ENCODE results near the gene TIMELESS. TPM values are rescaled to one million over a fixed set of nuclear protein-coding genes. Genes with fewer than 3 reads are reported as not detected.
A peak's percentile ranks its signal among the peaks of the same experiment; 100 is the strongest.

The TIMELESS gene
- total RNA-seq, 1 donor from 2014 or later: 17.9 TPM

DNA sequence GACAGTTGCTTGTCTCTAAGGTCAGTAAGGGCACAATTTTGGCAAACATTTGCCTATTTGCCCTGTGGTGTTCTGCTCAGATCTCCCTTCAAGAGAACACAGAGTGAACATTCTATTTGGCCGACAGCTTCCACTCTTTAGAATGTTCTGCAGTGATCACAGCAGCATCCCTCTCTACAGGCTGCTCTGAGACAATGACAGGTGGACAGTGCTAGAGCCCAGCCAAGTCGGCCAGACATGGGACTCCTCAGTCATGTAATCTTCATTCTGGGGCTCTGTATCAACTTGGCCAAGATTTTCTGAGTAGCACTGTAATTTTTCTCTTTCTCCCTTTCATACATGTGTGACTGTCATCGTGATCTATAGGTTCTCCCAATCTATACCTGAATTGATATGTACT, 34.8 kb downstream of the TIMELESS start:
- DNase-seq: no peak
- no peak overlapping the region for H3K4me3 Mint-ChIP-seq (ENCODE audit: unreplicated experiment)
- TF ChIP-seq, protein P1, sequence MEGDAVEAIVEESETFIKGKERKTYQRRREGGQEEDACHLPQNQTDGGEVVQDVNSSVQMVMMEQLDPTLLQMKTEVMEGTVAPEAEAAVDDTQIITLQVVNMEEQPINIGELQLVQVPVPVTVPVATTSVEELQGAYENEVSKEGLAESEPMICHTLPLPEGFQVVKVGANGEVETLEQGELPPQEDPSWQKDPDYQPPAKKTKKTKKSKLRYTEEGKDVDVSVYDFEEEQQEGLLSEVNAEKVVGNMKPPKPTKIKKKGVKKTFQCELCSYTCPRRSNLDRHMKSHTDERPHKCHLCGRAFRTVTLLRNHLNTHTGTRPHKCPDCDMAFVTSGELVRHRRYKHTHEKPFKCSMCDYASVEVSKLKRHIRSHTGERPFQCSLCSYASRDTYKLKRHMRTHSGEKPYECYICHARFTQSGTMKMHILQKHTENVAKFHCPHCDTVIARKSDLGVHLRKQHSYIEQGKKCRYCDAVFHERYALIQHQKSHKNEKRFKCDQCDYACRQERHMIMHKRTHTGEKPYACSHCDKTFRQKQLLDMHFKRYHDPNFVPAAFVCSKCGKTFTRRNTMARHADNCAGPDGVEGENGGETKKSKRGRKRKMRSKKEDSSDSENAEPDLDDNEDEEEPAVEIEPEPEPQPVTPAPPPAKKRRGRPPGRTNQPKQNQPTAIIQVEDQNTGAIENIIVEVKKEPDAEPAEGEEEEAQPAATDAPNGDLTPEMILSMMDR (IDR thresholded peaks at IDR 0.05; ENCODE audit: partially characterized antibody, unreplicated experiment): no peak
- H3K9me3 Mint-ChIP-seq (ENCODE audit: unreplicated experiment): no peaks in the 10 kb centered on the region
- no peak overlapping the region for H3K27ac Mint-ChIP-seq (ENCODE audit: unreplicated experiment)
- no peaks in the 10 kb centered on the region for H3K27me3 Mint-ChIP-seq (ENCODE audit: unreplicated experiment)
- peaks cover 4% of the 10 kb centered on the region for H3K36me3 Mint-ChIP-seq (ENCODE audit: unreplicated experiment)
- no peaks in the 10 kb centered on the region for H3K4me1 Mint-ChIP-seq (ENCODE audit: low read depth, unreplicated experiment)

DNA sequence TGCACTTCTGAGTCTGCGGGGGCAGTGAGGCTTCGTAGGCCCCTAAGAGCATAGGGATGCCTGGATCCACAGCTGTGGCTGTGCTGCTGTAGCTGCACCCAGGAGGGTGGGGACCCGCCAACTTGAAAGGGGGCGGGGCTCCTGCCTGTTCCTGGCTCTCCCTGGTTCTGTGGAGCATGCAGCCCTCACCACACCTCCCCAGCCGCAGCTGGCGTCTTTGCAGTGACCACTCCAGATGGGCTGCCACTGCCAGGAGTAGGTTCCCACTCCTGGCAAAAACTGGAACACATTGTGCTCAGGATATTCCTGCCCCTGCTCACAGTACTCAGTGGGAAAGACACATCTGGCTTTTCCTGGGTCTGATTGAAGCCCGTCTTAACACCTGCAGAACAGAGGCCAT, 35.8 kb downstream of the TIMELESS start:
- Mint-ChIP-seq H3K4me3 (ENCODE audit: unreplicated experiment) (no peak overlapping the region), H3K9me3 (ENCODE audit: unreplicated experiment) (no peaks in the 10 kb centered on the region), H3K27ac (ENCODE audit: unreplicated experiment) (no peak overlapping the region), H3K27me3 (ENCODE audit: unreplicated experiment) (no peaks in the 10 kb centered on the region), H3K4me1 (ENCODE audit: low read depth, unreplicated experiment) (no peaks in the 10 kb centered on the region), H3K36me3 (ENCODE audit: unreplicated experiment) (peaks cover 4% of the 10 kb centered on the region)
- TF ChIP-seq, protein P1 (IDR thresholded peaks at IDR 0.05; ENCODE audit: partially characterized antibody, unreplicated experiment): no peak
- DNase-seq: peak; percentile 30

DNA sequence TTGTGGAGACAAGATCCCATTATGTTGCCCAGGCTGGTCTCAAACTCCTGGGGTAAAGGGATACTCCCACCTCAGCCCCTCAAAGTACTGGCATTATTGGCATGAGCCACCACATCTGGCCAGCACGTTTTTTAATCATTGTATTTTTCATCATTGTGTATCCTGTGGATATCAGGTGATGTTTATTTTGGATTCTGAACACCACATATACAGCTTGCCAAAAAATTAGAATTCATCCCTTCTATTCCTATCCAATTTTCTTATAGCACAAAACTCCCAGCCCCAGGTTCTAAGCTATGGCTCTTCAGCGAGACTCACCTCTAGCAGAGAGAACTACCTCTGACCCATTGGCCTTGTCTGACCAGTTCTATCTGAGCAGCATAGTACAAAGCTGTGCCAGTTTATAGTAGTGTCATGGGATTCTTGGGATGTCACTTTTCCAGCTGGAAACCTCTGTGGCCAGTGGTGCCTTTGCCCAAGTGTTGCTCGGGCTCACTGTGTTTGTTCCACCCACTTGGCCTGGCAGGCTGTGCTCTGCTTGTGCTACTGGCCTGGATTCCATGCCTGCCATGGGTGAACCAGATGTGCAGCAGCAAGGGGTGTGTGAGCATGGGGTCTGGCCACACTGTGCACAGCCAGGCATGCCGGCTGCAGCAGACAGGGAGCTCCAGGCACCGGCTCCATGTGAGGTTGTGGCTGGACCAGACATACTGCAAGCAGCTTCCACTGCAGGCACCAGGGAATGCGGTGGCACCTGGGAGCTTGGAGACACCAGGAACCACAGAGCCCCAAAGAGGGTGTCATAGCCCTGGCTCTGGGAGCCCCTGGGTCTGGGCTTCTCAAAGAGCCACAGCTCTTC, 37.2 kb downstream of the TIMELESS start:
- H3K27ac Mint-ChIP-seq (ENCODE audit: unreplicated experiment): no peak overlapping the region
- TF ChIP-seq, protein P1 (IDR thresholded peaks at IDR 0.05; ENCODE audit: partially characterized antibody, unreplicated experiment): no peak
- DNase-seq: no peak

DNA sequence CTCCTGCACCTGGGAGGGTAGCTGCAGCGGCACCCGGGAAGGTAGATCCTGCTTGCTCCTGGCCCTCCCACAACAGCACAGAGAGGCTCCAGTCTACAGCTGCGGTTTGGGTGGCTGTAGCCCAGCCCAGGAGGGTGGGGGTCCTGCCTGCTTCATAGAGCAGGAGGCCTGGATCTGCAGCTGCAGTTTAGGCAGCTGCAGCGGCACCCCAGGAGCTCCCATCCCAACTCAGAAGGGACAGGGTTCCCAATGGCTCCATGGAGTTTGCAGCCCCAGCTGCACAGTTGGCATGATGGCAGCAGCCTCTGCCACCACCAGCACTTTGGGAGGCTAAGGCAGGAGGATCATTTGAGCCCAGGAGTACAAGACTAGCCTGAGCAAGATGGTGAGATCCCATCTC, 38.5 kb downstream of the TIMELESS start:
- H3K4me3 Mint-ChIP-seq (ENCODE audit: unreplicated experiment): no peak overlapping the region

More for the DNA sequence above, 37.2 kb downstream of the TIMELESS start:
- Mint-ChIP-seq H3K4me3 (ENCODE audit: unreplicated experiment) (no peak overlapping the region), H3K36me3 (ENCODE audit: unreplicated experiment) (peaks cover 4% of the 10 kb centered on the region), H3K27me3 (ENCODE audit: unreplicated experiment) (no peaks in the 10 kb centered on the region), H3K4me1 (ENCODE audit: low read depth, unreplicated experiment) (no peaks in the 10 kb centered on the region), H3K9me3 (ENCODE audit: unreplicated experiment) (no peaks in the 10 kb centered on the region)

More for the DNA sequence above, 38.5 kb downstream of the TIMELESS start:
- no peaks in the 10 kb centered on the region for H3K27me3 Mint-ChIP-seq (ENCODE audit: unreplicated experiment)
- no peaks in the 10 kb centered on the region for H3K4me1 Mint-ChIP-seq (ENCODE audit: low read depth, unreplicated experiment)
- peaks cover 4% of the 10 kb centered on the region for H3K36me3 Mint-ChIP-seq (ENCODE audit: unreplicated experiment)
- no peaks in the 10 kb centered on the region for H3K9me3 Mint-ChIP-seq (ENCODE audit: unreplicated experiment)
- no peak for DNase-seq
- no peak overlapping the region for H3K27ac Mint-ChIP-seq (ENCODE audit: unreplicated experiment)
- TF ChIP-seq, protein P1 (IDR thresholded peaks at IDR 0.05; ENCODE audit: partially characterized antibody, unreplicated experiment): no peak
